H7 (cell line): ENCODE data around the gene JAKMIP1. TPM values are rescaled to one million over a fixed set of nuclear protein-coding genes. Genes with fewer than 3 reads are reported as not detected.
A peak's percentile ranks its signal among the peaks of the same experiment; 100 is the strongest.

Experiments
- DNase-seq: peaks from one replicate; pipeline ENCODE4 v3.0.0; 2012
- H3K27me3 ChIP-seq: 2 replicates; pipeline ENCODE4 v1.6.0; 2011; ENCODE audit warnings: mild to moderate bottlenecking, low read length; ENCODE audit not compliant: control insufficient read depth, insufficient read depth
- H3K36me3 ChIP-seq: replicated peaks from 2 replicates; pipeline ENCODE4 v1.5.1; 2011; ENCODE audit warnings: low read length; ENCODE audit not compliant: control insufficient read depth, insufficient read depth
- H3K4me3 ChIP-seq: 2 replicates; pipeline ENCODE4 v1.5.1; 2011; ENCODE audit warnings: low read depth, mild to moderate bottlenecking, control low read depth, low read length, moderate library complexity; ENCODE audit not compliant: insufficient read depth
- total RNA-seq: library from RNA; depleted of rRNA; stranded (reverse); fragments of >200 nt; shearing (Covaris generic); gene quantifications from 2 replicates; pipeline ENCODE4 v1.2.3, GENCODE V29; 2014

The JAKMIP1 gene
- total RNA-seq, 1 experiment from 2014 or later: 10.3 TPM

- H3K4me3 ChIP-seq: no peak overlapping the region
- no peaks in the 10 kb centered on the region for H3K27me3 ChIP-seq
- no peak for DNase-seq
- no peaks in the 10 kb centered on the region for H3K36me3 ChIP-seq
Observed at GRCh38 chr4:6031846-6032245, 168.5 kb downstream of the JAKMIP1 start.

- H3K4me3 ChIP-seq: no peak overlapping the region
- H3K36me3 ChIP-seq: no peaks in the 10 kb centered on the region
- DNase-seq: no peak
- no peaks in the 10 kb centered on the region; the same call in 1 of the 2 replicates for H3K27me3 ChIP-seq
Observed at GRCh38 chr4:6030679-6031078, 169.7 kb downstream of the JAKMIP1 start.

GRCh38 chr4:6029254-6029653 is 171.1 kb downstream of the JAKMIP1 start:
- no peaks in the 10 kb centered on the region for H3K36me3 ChIP-seq
- no peaks in the 10 kb centered on the region; the same call in 1 of the 2 replicates for H3K27me3 ChIP-seq
- DNase-seq: peak; percentile 73
- H3K4me3 ChIP-seq: no peak overlapping the region

- no peak overlapping the region for H3K4me3 ChIP-seq
- DNase-seq: no peak
- no peaks in the 10 kb centered on the region; the same call in 1 of the 2 replicates for H3K27me3 ChIP-seq
- H3K36me3 ChIP-seq: no peaks in the 10 kb centered on the region
Observed at GRCh38 chr4:6028168-6028567, 172.2 kb downstream of the JAKMIP1 start.

DNA sequence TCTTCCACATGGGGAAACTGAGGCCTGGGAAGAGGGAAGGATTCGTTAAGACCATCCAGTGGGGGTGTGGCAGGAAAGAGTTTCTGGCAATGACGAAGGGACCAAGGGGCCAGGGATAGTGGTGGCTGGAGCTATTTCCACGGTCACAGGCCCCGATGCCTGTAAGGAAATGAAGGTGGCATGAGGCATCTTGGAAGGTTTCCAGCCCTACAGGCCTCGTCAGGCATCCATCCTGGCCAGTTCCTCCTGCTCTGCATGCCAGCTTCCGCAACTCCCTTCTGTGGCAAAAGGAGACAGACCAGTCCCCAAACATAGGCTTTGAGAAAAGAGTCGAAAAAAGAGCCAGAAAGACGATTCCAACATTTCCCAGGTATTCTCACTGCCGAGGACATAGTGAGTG is 173.0 kb downstream of the JAKMIP1 start:
- DNase-seq: no peak
- no peak overlapping the region for H3K4me3 ChIP-seq
- H3K36me3 ChIP-seq: no peaks in the 10 kb centered on the region
- H3K27me3 ChIP-seq: no peaks in the 10 kb centered on the region; the same call in 1 of the 2 replicates

GRCh38 chr4:6024313-6024960 is 175.9 kb downstream of the JAKMIP1 start:
- no peak overlapping the region for H3K4me3 ChIP-seq
- DNase-seq: no peak
- H3K36me3 ChIP-seq: no peaks in the 10 kb centered on the region
- no peaks in the 10 kb centered on the region; the same call in 1 of the 2 replicates for H3K27me3 ChIP-seq

DNA sequence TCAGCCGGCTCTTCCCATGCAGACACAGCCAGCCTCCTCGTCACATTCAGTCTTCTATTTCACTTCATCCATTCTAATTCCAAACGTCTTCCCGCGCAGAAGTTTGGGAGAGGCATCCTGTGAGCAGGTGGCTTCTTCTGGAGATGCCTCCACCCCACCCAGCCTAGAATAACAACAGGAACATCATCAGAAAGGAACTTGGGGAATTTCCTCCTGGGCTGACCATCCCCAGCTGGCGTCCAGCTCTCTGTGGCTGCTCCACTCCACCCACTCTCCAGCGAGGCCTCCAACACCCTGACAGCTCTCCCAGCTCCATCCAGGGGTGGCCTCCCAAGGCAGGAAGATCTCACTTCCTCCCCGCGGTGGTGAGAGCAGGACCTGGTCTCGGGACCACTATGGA is 176.6 kb downstream of the JAKMIP1 start:
- H3K36me3 ChIP-seq: no peaks in the 10 kb centered on the region
- H3K27me3 ChIP-seq: no peaks in the 10 kb centered on the region; the same call in 1 of the 2 replicates
- no peak for DNase-seq

GRCh38 chr4:6022607-6023288 is 177.6 kb downstream of the JAKMIP1 start:
- Histone ChIP-seq H3K36me3 (no peaks in the 10 kb centered on the region), H3K27me3 (no peaks in the 10 kb centered on the region; the same call in 1 of the 2 replicates), H3K4me3 (no peak overlapping the region)
- DNase-seq: peak; percentile 54

More for the DNA sequence above, 176.6 kb downstream of the JAKMIP1 start:
- H3K4me3 ChIP-seq: no peak overlapping the region

- no peak for DNase-seq
- Histone ChIP-seq H3K36me3 (no peaks in the 10 kb centered on the region), H3K4me3 (no peak overlapping the region), H3K27me3 (no peaks in the 10 kb centered on the region; the same call in 1 of the 2 replicates)
Observed at GRCh38 chr4:6021831-6022606, 178.3 kb downstream of the JAKMIP1 start.

DNA sequence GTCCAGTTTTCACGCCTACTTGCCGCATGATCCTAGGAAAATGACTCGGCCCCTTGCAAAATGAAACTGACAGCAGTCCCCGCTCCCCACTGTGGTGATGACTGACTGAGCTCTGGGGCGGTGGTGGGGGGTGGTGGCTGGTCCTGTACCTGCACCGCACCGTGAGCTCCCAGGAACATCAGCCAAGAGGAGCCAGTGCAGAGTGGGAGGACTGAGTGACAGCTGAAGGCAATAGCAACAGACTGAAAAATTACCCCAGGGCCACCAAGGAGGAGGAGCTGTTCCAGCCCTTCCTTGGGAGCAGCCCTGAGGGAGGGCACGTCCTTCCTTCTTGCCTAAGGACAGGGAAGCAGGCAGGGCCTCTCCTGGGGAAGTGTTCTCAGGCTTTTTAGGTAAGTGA is 179.7 kb downstream of the JAKMIP1 start:
- Histone ChIP-seq H3K36me3 (no peaks in the 10 kb centered on the region), H3K4me3 (no peak overlapping the region), H3K27me3 (no peaks in the 10 kb centered on the region; the same call in 1 of the 2 replicates)
- no peak for DNase-seq

GRCh38 chr4:6019316-6020263 is 180.8 kb downstream of the JAKMIP1 start:
- peak; percentile 90 for DNase-seq
- Histone ChIP-seq H3K27me3 (no peaks in the 10 kb centered on the region), H3K36me3 (no peaks in the 10 kb centered on the region), H3K4me3 (no peak overlapping the region)

DNA sequence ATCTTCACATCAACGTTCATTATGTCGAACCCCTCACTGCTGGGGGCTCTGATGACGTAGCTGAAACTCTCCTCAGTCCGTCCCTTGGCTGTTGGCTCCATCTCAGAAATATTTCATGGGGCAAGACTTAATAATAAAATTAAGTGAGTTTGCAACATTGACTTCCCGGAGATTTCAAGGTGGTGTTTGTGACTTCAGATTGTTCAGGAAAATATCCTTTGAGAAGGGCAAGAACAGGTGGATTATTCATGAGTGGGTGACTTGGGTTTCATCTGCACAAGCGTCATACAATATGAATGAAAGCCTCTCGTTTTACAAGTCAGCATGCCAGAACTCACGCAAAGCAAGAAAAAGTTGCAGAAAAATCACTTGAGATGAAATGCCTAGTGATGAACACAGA is 182.0 kb downstream of the JAKMIP1 start, which contains the start of gene C4orf50:
Gene C4orf50 (minus strand): TSS at position 101 of the 400 bp plus-strand sequence.
- DNase-seq: no peak
- no peaks in the 10 kb centered on the region for H3K27me3 ChIP-seq
- no peak within 1 kb of the TSS for H3K4me3 ChIP-seq
- no peaks in the 10 kb centered on the region for H3K36me3 ChIP-seq

- no peaks in the 10 kb centered on the region for H3K36me3 ChIP-seq
- H3K27me3 ChIP-seq: no peaks in the 10 kb centered on the region
- H3K4me3 ChIP-seq: no peak overlapping the region
- no peak for DNase-seq
Observed at GRCh38 chr4:6017800-6018199, 182.5 kb downstream of the JAKMIP1 start.

GRCh38 chr4:6017030-6017429 is 183.3 kb downstream of the JAKMIP1 start:
- no peak for DNase-seq
- H3K36me3 ChIP-seq: no peaks in the 10 kb centered on the region
- no peaks in the 10 kb centered on the region for H3K27me3 ChIP-seq
- no peak overlapping the region for H3K4me3 ChIP-seq
